Measurements from ENCODE around the gene MCOLN2. TPM values are rescaled to one million over a fixed set of nuclear protein-coding genes. Genes with fewer than 3 reads are reported as not detected.

MCOLN2 gene
- total RNA-seq, 1 donor: 1.7 TPM

GRCh38 chr1:84890566-84890965 is 106.3 kb downstream of the MCOLN2 start:
- TF ChIP-seq CTCF (IDR thresholded peaks at IDR 0.05; ENCODE audit: insufficient read depth, low read depth, low read length): no peak
- no peak overlapping the region for H3K4me3 ChIP-seq (ENCODE audit: low read depth, low read length)
- no peak for DNase-seq (ENCODE audit: low read depth)

GRCh38 chr1:84889437-84889836 is 107.5 kb downstream of the MCOLN2 start:
- no peak for DNase-seq (ENCODE audit: low read depth)
- H3K4me3 ChIP-seq (ENCODE audit: low read depth, low read length): no peak overlapping the region
- TF ChIP-seq CTCF (IDR thresholded peaks at IDR 0.05; ENCODE audit: insufficient read depth, low read depth, low read length): no peak

DNA sequence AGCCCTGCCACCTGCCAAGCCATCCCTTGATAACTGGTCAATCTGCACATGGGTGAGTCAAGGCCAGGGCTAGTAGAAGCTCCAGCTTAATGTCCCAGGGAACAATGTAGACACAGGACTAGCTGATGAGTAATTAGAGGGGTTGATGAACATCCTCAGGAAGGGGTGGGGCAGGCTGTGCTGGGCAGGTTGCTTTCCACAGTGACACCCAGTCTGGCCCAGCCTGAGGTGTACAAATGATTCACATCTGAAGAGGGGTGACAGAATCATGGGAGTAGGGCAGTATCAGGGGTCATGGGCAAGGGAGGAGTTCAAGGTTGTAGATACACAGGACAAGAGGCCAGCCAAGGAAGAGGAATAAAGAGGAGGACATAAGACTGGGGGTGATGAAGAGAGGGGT is 108.2 kb downstream of the MCOLN2 start:
- DNase-seq (ENCODE audit: low read depth): no peak
- no peak overlapping the region for H3K4me3 ChIP-seq (ENCODE audit: low read depth, low read length)
- no peak for TF ChIP-seq CTCF (IDR thresholded peaks at IDR 0.05; ENCODE audit: insufficient read depth, low read depth, low read length)

DNA sequence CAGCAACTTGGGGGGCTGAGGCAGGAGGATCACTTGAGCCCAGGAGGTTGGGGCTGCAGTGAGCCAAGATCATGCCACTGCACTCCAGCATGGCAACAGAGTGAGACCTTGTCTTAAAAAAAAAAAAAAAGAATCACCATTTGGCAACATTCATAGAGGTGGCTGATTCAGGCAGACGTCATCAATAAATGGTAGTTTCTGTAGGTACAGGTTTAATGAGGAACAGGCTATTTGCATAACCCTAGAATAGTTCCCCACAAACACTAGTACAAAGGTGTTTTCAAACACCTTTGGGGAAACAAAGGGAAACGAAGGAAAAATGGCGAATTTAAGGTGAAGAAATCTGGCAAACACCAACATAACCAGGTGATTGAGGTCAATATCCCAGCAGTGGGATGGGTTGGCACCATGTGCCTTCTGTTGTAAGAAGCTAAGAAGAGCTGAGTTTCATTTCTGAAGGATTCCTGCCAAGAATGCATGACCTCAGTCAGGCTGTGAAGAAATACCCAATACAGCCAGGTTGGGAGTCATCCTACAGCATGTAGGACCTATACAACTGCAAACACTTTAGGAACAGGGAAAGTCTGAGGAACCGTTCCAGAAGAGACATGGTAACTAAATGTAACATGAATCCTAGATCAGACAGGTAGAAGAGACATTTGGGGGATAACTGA is 109.5 kb downstream of the MCOLN2 start:
- TF ChIP-seq CTCF (IDR thresholded peaks at IDR 0.05; ENCODE audit: insufficient read depth, low read depth, low read length): no peak
- no peak overlapping the region for H3K4me3 ChIP-seq (ENCODE audit: low read depth, low read length)
- DNase-seq (ENCODE audit: low read depth): peak; percentile 46

DNA sequence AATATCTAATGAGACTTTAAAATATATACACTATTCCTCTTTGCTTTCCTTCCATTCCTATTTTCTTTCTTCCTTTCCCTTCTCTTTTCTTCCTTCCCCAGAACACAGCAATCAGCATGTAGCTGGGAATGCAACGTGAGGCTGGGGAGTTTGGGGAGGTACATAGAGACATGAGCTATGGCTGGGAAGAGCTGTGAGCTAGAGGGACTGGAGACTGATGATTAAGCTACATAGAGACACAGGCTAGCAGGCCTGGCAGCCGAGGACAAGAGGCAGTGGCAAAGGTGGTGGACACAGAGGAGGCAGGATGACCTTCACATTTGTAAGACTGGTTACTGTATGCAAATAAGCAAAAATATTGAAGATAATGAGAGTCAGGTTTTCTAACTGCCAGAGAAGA is 111.4 kb downstream of the MCOLN2 start:
- no peak for TF ChIP-seq CTCF (IDR thresholded peaks at IDR 0.05; ENCODE audit: insufficient read depth, low read depth, low read length)
- no peak overlapping the region for H3K4me3 ChIP-seq (ENCODE audit: low read depth, low read length)
- no peak for DNase-seq (ENCODE audit: low read depth)

- TF ChIP-seq CTCF (IDR thresholded peaks at IDR 0.05; ENCODE audit: insufficient read depth, low read depth, low read length): peak; percentile 12
- peak; percentile 7 for DNase-seq (ENCODE audit: low read depth)
- no peak overlapping the region for H3K4me3 ChIP-seq (ENCODE audit: low read depth, low read length)
Observed at GRCh38 chr1:84884671-84885389, 112.1 kb downstream of the MCOLN2 start.
